HG02981 (cell line): Measurements from ENCODE around the gene CYP8B1.

Experiments
- ATAC-seq: cut with Tn5 transposase; IDR thresholded peaks from one replicate; pipeline ENCODE4 v1.9.1; 2021; ENCODE audit warnings: mild to moderate bottlenecking, moderate library complexity; ENCODE audit not compliant: unreplicated experiment

Gene CYP8B1

GRCh38 chr3:42829083-42829627 lies 46.5 kb downstream of the CYP8B1 start:
- no peak for ATAC-seq

- ATAC-seq, result no peak
These were observed 48.0 kb downstream of the CYP8B1 start for GRCh38 chr3:42827654-42828053.

- no peak for ATAC-seq
These were observed 48.7 kb downstream of the CYP8B1 start for GRCh38 chr3:42827023-42827422.

GRCh38 chr3:42826141-42826540 lies 49.5 kb downstream of the CYP8B1 start:
- ATAC-seq, result no peak

- no peak for ATAC-seq
These were observed 52.3 kb downstream of the CYP8B1 start for GRCh38 chr3:42823351-42823750.

- no peak for ATAC-seq
These were observed 52.9 kb downstream of the CYP8B1 start for GRCh38 chr3:42822828-42823227.
